A549 (cell line): ENCODE results near the gene CITED4. TPM values are rescaled to one million over a fixed set of nuclear protein-coding genes. Genes with fewer than 3 reads are reported as not detected.

Experiments used
- ATAC-seq, 2 experiments: fragments of 200-7000 bp in 1 of 2; fragments of >200 bp in 1 of 2; cut with Nextera tagmentation in 1 of 2; cut with Tn5 transposase in 1 of 2; 3 replicates each; pipeline versions ENCODE4 v1.8.0 to v1.9.1; 2018 to 2020; ENCODE audit warnings: mild to moderate bottlenecking in 1 of 2, moderate library complexity in 1 of 2
- CTCF ChIA-PET: fragments of 300-600 bp; sonication (Branson Sonifier 250); formaldehyde crosslinking; extraction: SDS; loops from one replicate; lab custom pipeline; 2021; ENCODE audit warnings: antibody characterized with exemption, inconsistent platforms; lab: Yijun Ruan, JAX
- POLR2A ChIA-PET: fragments of 350-600 bp; formaldehyde crosslinking; extraction: SDS; loops from one replicate; lab custom pipeline; 2021; ENCODE audit warnings: antibody characterized with exemption, inconsistent platforms; lab: Yijun Ruan, JAX
- DNase-seq, 2 experiments: peaks; one replicate each; pipeline versions ENCODE4 v3.0.0 to v3.0.0-alpha.2; 2011 to 2016; ENCODE audit warnings: low read depth in 1 of 2, low spot score in 1 of 2
- FAIRE-seq: peaks from 2 replicates; lab custom pipeline; 2011; peaks lifted over from hg19 to GRCh38; lab: Jason Lieb, UNC
- H3K27ac ChIP-seq, 2 experiments: fragments of >200 bp; sonication (Bioruptor Twin); formaldehyde crosslinking; 3 replicates each; pipeline ENCODE4 v1.5.1; 2016 to 2017
- H3K4me1 ChIP-seq: fragments of >200 bp; sonication (Bioruptor Twin); formaldehyde crosslinking; 3 replicates; pipeline ENCODE4 v1.6.1; 2016
- H3K4me2 ChIP-seq: fragments of >200 bp; sonication (Bioruptor Twin); formaldehyde crosslinking; 3 replicates; pipeline ENCODE4 v1.6.1; 2016
- H3K4me3 ChIP-seq: fragments of >200 bp; sonication (Bioruptor Twin); formaldehyde crosslinking; 3 replicates; pipeline ENCODE4 v1.5.1; 2016
- H3K9me3 ChIP-seq: fragments of >200 bp; sonication (Bioruptor Twin); formaldehyde crosslinking; 3 replicates; pipeline ENCODE4 v1.6.1; 2016
- ATOH8 ChIP-seq: fragments of 250-450 bp; sonication (Bioruptor Pico); IDR thresholded peaks from 2 replicates; pipeline ENCODE4 v1.5.0; 2020; ENCODE audit warnings: low read depth, mild to moderate bottlenecking, moderate library complexity
- CEBPB ChIP-seq, 2 experiments: fragments of >200 bp in 1 of 2; sonication (Bioruptor Twin) in 1 of 2; formaldehyde crosslinking in 1 of 2; IDR thresholded peaks; 2 replicates each; pipeline ENCODE4 v1.6.1; 2012 to 2016
- CHD2 ChIP-seq: fragments of 150-350 bp; IDR thresholded peaks from 2 replicates; pipeline ENCODE4 v1.6.1; 2014; ENCODE audit warnings: low read length; ENCODE audit not compliant: partially characterized antibody
- E2F6 ChIP-seq: IDR thresholded peaks from 2 replicates; pipeline ENCODE4 v1.6.1; 2012; ENCODE audit warnings: low read depth, borderline replicate concordance
- GATA3 ChIP-seq: IDR thresholded peaks from 2 replicates; pipeline ENCODE4 v1.6.1; 2012; ENCODE audit warnings: borderline replicate concordance
- JUNB ChIP-seq: fragments of >200 bp; sonication (Bioruptor Twin); formaldehyde crosslinking; IDR thresholded peaks from 2 replicates; pipeline ENCODE4 v1.6.1; 2016
- KDM1A ChIP-seq: fragments of 200-600 bp; sonication (generic); IDR thresholded peaks from 2 replicates; pipeline ENCODE4 v1.6.1; 2016; ENCODE audit warnings: low read depth, mild to moderate bottlenecking
- MAZ ChIP-seq: fragments of 150-350 bp; IDR thresholded peaks from 2 replicates; pipeline ENCODE4 v1.6.1; 2014; ENCODE audit warnings: antibody characterized with exemption, low read depth, low read length, borderline replicate concordance
- MYC ChIP-seq: IDR thresholded peaks from 2 replicates; pipeline ENCODE4 v1.6.1; 2012; ENCODE audit warnings: mild to moderate bottlenecking, inconsistent platforms, low read length, improper control_type of control experiment, borderline replicate concordance
- NPAS2 ChIP-seq: fragments of 250-450 bp; sonication (Bioruptor Pico); IDR thresholded peaks from 2 replicates; pipeline ENCODE4 v1.8.0; 2022; ENCODE audit warnings: mild to moderate bottlenecking, moderate library complexity, borderline replicate concordance
- PHF8 ChIP-seq: fragments of 200-600 bp; sonication (generic); IDR thresholded peaks from 2 replicates; pipeline ENCODE4 v1.6.1; 2016; ENCODE audit warnings: low read depth, mild to moderate bottlenecking, antibody characterized with exemption, moderate library complexity, borderline replicate concordance
- POLR2AphosphoS2 ChIP-seq: conservative IDR thresholded peaks from 2 replicates; pipeline ENCODE4 v1.6.1; 2012; ENCODE audit warnings: low read length, improper control_type of control experiment, inconsistent platforms
- RAD21 ChIP-seq, 2 experiments: fragments of >200 bp in 1 of 2; sonication (Bioruptor Twin) in 1 of 2; formaldehyde crosslinking in 1 of 2; IDR thresholded peaks in 1 of 2; conservative IDR thresholded peaks in 1 of 2; 2 replicates in 1 of 2; 3 replicates in 1 of 2; pipeline ENCODE4 v1.6.1; 2012 to 2018; ENCODE audit warnings: inconsistent platforms in 1 of 2
- RCOR1 ChIP-seq: fragments of 150-350 bp; IDR thresholded peaks from 2 replicates; pipeline ENCODE4 v1.6.1; 2014; ENCODE audit warnings: antibody characterized with exemption, low read length, low read depth
- REST ChIP-seq: fragments of 200-600 bp; sonication (generic); IDR thresholded peaks from 2 replicates; pipeline ENCODE4 v1.6.1; 2016; ENCODE audit warnings: antibody characterized with exemption, mild to moderate bottlenecking, moderate library complexity
- SMC3 ChIP-seq: fragments of >200 bp; sonication (Bioruptor Twin); formaldehyde crosslinking; IDR thresholded peaks from 3 replicates; pipeline ENCODE4 v1.6.1; 2018; ENCODE audit warnings: inconsistent platforms
- SREBF2 ChIP-seq: fragments of 450-650 bp; IDR thresholded peaks from 2 replicates; pipeline ENCODE4 v1.6.1; 2014; ENCODE audit warnings: mild to moderate bottlenecking, moderate library complexity
- TFCP2L1 ChIP-seq: fragments of 250-450 bp; sonication (Bioruptor Pico); IDR thresholded peaks from 2 replicates; pipeline ENCODE4 v1.5.0; 2021; ENCODE audit warnings: mild to moderate bottlenecking
- ZNF302 ChIP-seq: fragments of 250-450 bp; sonication (Bioruptor Pico); IDR thresholded peaks from 2 replicates; pipeline ENCODE4 v1.9.0; 2021; ENCODE audit warnings: inconsistent platforms, mild to moderate bottlenecking, moderate library complexity
- ZSCAN20 ChIP-seq: fragments of 250-450 bp; sonication (Bioruptor Pico); IDR thresholded peaks from 2 replicates; pipeline ENCODE4 v1.8.0; 2022; ENCODE audit warnings: mild to moderate bottlenecking, moderate library complexity
- WGBS: methylation state at CpG from one replicate; pipeline ENCODE4 v1.1.6; 2017; ENCODE audit errors: missing lambda C conversion rate; 5-methylcytosine and 5-hydroxymethylcytosine counted together
- polyA plus RNA-seq, 4 experiments: library from polyadenylated mRNA; depleted of rRNA in 3 of 4; stranded (reverse); fragments of >200 nt; fragmentation: RNase III in 1 of 4; extraction: RNeasy Plus Mini Kit Qiagen cat#74134 plus additional on column Dnase treatment in 1 of 4; gene quantifications; 2 replicates in 3 of 4; 3 replicates in 1 of 4; pipeline ENCODE4 v1.2.3, GENCODE V29; 2011 to 2017
- TF ChIP-seq, protein P1 (sequence below): fragments of 450-650 bp; IDR thresholded peaks from 2 replicates; pipeline ENCODE4 v1.6.1; 2014; ENCODE audit warnings: antibody characterized with exemption
- TF ChIP-seq, protein P2 (sequence below): fragments of >200 bp; sonication (Bioruptor Twin); formaldehyde crosslinking; IDR thresholded peaks from 3 replicates; pipeline ENCODE4 v1.6.1; 2016

Gene CITED4
- polyA plus RNA-seq, 2 of the 4 experiments (the other 2 are of a cell fraction), result 7.1 to 32.2 TPM

DNA sequence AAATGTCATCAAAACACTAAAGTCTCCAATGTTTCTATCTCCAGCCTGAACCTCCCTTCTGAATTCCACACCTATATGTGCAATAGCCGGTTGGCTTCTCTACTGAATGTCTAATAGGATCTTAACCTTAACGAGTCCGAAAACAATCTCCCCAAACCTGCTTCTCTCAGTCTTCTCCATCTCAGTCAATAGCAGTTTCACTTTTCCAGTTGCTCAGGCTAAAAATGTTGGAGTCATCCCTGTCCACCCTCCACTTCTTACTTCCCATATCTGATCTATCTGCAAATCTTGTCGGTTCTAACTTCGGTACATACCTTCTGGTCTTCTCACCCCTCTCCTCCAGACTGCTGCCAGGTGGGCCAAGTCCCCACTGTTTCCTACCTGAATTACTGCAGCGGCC lies 25.5 kb upstream of the CITED4 start:
- 94% methylated on average over 6 of the region's 6 CpGs for WGBS
- ChIA-PET POLR2A (interaction anchor here (0.8 kb wide), 1 partner anchor 25 kb away, joined by 3 read pairs; the partner anchor contains the start of gene CITED4), CTCF (interaction anchor here (1.0 to 1.5 kb wide), 2 partner anchors 10 to 26 kb away, joined by 3 to 5 read pairs; partner anchors contain the start of gene CITED4)
- H3K4me2 ChIP-seq, result no peak overlapping the region
- peak overlapping the region in 1 of 2 experiments; percentile 49; a peak in 1 of 6 replicates for H3K27ac ChIP-seq
- 0 out of 3 replicates have a peak, but pooled peaks cover 5% of the 10 kb centered on the region for H3K4me1 ChIP-seq
- TF ChIP-seq CHD2, result no peak
- TF ChIP-seq, protein P1, sequence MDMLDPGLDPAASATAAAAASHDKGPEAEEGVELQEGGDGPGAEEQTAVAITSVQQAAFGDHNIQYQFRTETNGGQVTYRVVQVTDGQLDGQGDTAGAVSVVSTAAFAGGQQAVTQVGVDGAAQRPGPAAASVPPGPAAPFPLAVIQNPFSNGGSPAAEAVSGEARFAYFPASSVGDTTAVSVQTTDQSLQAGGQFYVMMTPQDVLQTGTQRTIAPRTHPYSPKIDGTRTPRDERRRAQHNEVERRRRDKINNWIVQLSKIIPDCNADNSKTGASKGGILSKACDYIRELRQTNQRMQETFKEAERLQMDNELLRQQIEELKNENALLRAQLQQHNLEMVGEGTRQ, result no peak
- no peak for TF ChIP-seq MAZ
- TF ChIP-seq CEBPB (IDR thresholded peaks at IDR 0.05), result no peak
- TF ChIP-seq PHF8, result no peak
- TF ChIP-seq E2F6, result no peak
- no peak for TF ChIP-seq ZSCAN20 (CRISPR knock-in tag)
- TF ChIP-seq ZNF302 (CRISPR knock-in tag), result no peak
- TF ChIP-seq NPAS2 (CRISPR knock-in tag), result no peak
- no peak for TF ChIP-seq SMC3
- DNase-seq (no peak), FAIRE-seq (no peak), ATAC-seq (no peak)
- no peaks in the 10 kb centered on the region for H3K9me3 ChIP-seq
- no peak overlapping the region for H3K4me3 ChIP-seq

DNA sequence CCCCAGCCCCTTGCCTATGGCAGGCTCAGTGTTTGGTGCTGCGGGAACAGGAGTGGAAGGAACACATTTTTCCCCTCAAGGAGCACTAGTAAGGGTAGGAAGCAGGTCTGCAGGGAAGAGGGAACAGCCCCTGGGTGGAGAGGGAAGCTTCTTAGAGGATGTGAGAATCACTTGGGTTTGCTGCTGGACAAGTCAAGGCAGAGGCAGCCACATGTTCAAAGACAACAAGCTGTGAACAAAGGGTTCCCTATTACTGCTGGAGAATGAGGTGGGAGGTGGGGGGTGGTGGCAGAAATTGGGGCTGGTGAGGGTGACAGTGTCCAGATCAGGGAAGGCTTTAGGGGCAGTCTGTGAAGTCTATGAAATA lies 24.8 kb upstream of the CITED4 start:
- H3K4me2 ChIP-seq, result no peak overlapping the region
- TF ChIP-seq SMC3 (no peak), PHF8 (no peak), POLR2AphosphoS2 (no peak)
- TF ChIP-seq, protein P2, sequence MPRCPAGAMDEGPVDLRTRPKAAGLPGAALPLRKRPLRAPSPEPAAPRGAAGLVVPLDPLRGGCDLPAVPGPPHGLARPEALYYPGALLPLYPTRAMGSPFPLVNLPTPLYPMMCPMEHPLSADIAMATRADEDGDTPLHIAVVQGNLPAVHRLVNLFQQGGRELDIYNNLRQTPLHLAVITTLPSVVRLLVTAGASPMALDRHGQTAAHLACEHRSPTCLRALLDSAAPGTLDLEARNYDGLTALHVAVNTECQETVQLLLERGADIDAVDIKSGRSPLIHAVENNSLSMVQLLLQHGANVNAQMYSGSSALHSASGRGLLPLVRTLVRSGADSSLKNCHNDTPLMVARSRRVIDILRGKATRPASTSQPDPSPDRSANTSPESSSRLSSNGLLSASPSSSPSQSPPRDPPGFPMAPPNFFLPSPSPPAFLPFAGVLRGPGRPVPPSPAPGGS, result no peak
- peak overlapping the region in 1 of 2 experiments; percentile 38; a peak in 1 of 6 replicates for H3K27ac ChIP-seq
- FAIRE-seq (no peak), DNase-seq (no peak), ATAC-seq (no peak)
- no peaks in the 10 kb centered on the region for H3K9me3 ChIP-seq
- POLR2A ChIA-PET, result interaction anchor here (0.8 kb wide), 1 partner anchor 25 kb away, joined by 3 read pairs; the partner anchor contains the start of gene CITED4
- CTCF ChIA-PET, result interaction anchor here (1.0 kb wide), 1 partner anchor 25 kb away, joined by 3 read pairs; the partner anchor contains the start of gene CITED4
- H3K4me3 ChIP-seq, result no peak overlapping the region
- 70% methylated on average over 1 of the region's 1 CpG for WGBS
- H3K4me1 ChIP-seq, result 0 out of 3 replicates have a peak, but pooled peaks cover 5% of the 10 kb centered on the region

GRCh38 chr1:40886318-40887011 lies 24.3 kb upstream of the CITED4 start:
- H3K4me3 ChIP-seq, result no peak overlapping the region
- ATAC-seq, result no peak
- CTCF ChIA-PET, result interaction anchor here (1.0 kb wide), 1 partner anchor 24 kb away, joined by 3 read pairs; the partner anchor contains the start of gene CITED4
- no peak overlapping the region for H3K4me2 ChIP-seq
- H3K27ac ChIP-seq, result peak overlapping the region in 1 of 2 experiments; percentile 38; a peak in 2 of 6 replicates
- POLR2A ChIA-PET, result interaction anchor here (0.8 kb wide), 1 partner anchor 24 kb away, joined by 3 read pairs; the partner anchor contains the start of gene CITED4
- H3K4me1 ChIP-seq, result 0 out of 3 replicates have a peak, but pooled peaks cover 5% of the 10 kb centered on the region
- 80% methylated on average over 6 of the region's 7 CpGs for WGBS
- no peak for FAIRE-seq
- no peaks in the 10 kb centered on the region for H3K9me3 ChIP-seq
- no peak for DNase-seq
- TF ChIP-seq REST (no peak), ZNF302 (CRISPR knock-in tag) (no peak), RAD21 (conservative IDR thresholded peaks at IDR 0.05 in 1 of 2, IDR thresholded peaks at IDR 0.05 in 1 of 2) (no peak), TFCP2L1 (no peak), JUNB (no peak), KDM1A (no peak), ATOH8 (no peak), MAZ (no peak), RCOR1 (no peak), GATA3 (no peak), SREBF2 (no peak), MYC (no peak)
- TF ChIP-seq, protein P2, result no peak
